Measurements from ENCODE around the gene B9D1.

The B9D1 gene

DNA sequence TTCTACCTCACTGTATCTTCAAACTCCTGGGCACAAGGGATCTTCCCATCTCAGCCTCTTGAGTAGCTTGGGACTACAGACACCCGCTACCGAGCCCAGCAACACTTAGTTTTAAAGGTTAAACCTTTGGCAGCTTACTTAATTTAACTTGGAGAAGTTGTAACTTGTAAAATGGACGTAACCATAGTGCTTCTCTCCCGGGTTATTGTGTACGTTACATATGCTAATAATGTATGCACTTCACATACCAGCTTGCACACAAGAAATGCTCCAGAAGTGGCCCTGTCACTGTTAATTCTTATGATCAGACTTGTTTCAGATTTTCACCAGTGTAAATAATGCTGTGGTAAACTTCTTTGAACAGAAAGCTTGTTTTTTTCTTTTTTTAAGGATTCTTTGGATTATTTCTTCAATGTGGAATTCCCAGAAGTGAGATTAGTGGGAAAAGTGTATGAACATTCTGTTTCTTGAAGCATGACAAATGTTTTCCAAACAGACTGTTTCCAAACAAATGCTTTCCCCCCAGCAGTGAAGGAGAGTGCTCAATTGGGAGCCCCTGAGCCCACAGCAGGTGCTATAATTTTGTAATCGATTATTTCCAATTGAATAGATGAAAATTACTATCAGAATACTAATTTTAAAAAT is 63.8 kb downstream of the B9D1 start:
- TF ChIP-seq FOXM1 (IDR thresholded peaks at IDR 0.05; ENCODE audit: borderline replicate concordance, low read depth), result no peak
- TF ChIP-seq TEAD4 (IDR thresholded peaks at IDR 0.05), result no peak
- no peak for TF ChIP-seq REST (IDR thresholded peaks at IDR 0.05; ENCODE audit: low read depth)
- no peak for TF ChIP-seq CREB1 (IDR thresholded peaks at IDR 0.05; ENCODE audit: low read depth)
- no peak for TF ChIP-seq CEBPB (IDR thresholded peaks at IDR 0.05)
- TF ChIP-seq NFIC (IDR thresholded peaks at IDR 0.05), result no peak
- no peak for TF ChIP-seq ZBTB7A (IDR thresholded peaks at IDR 0.05; ENCODE audit: low read depth)
- no peak for TF ChIP-seq USF1 (IDR thresholded peaks at IDR 0.05)
- no peak for TF ChIP-seq RAD21 (IDR thresholded peaks at IDR 0.05; ENCODE audit: low read depth)
- TF ChIP-seq TAF1 (IDR thresholded peaks at IDR 0.05; ENCODE audit: low read depth), result no peak
- no peak for TF ChIP-seq TCF12 (IDR thresholded peaks at IDR 0.05; ENCODE audit: low read depth)
- TF ChIP-seq EGR1 (IDR thresholded peaks at IDR 0.05), result no peak
- TF ChIP-seq YY1 (IDR thresholded peaks at IDR 0.05; ENCODE audit: low read depth), result no peak
- TF ChIP-seq EP300 (IDR thresholded peaks at IDR 0.05; ENCODE audit: borderline replicate concordance), result no peak
- TF ChIP-seq, protein P1, sequence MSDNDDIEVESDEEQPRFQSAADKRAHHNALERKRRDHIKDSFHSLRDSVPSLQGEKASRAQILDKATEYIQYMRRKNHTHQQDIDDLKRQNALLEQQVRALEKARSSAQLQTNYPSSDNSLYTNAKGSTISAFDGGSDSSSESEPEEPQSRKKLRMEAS (IDR thresholded peaks at IDR 0.05), result no peak

GRCh38 chr17:19296786-19297778 is 65.4 kb downstream of the B9D1 start:
- TF ChIP-seq YY1 (IDR thresholded peaks at IDR 0.05; ENCODE audit: low read depth) (no peak), TAF1 (IDR thresholded peaks at IDR 0.05; ENCODE audit: low read depth) (no peak), TCF12 (IDR thresholded peaks at IDR 0.05; ENCODE audit: low read depth) (no peak), CREB1 (IDR thresholded peaks at IDR 0.05; ENCODE audit: low read depth) (no peak), CEBPB (IDR thresholded peaks at IDR 0.05) (no peak), EP300 (IDR thresholded peaks at IDR 0.05; ENCODE audit: borderline replicate concordance) (no peak), REST (IDR thresholded peaks at IDR 0.05; ENCODE audit: low read depth) (no peak), USF1 (IDR thresholded peaks at IDR 0.05) (no peak), EGR1 (IDR thresholded peaks at IDR 0.05) (no peak), ZBTB7A (IDR thresholded peaks at IDR 0.05; ENCODE audit: low read depth) (no peak), NFIC (IDR thresholded peaks at IDR 0.05) (no peak), FOXM1 (IDR thresholded peaks at IDR 0.05; ENCODE audit: borderline replicate concordance, low read depth) (no peak), TEAD4 (IDR thresholded peaks at IDR 0.05) (no peak)

DNA sequence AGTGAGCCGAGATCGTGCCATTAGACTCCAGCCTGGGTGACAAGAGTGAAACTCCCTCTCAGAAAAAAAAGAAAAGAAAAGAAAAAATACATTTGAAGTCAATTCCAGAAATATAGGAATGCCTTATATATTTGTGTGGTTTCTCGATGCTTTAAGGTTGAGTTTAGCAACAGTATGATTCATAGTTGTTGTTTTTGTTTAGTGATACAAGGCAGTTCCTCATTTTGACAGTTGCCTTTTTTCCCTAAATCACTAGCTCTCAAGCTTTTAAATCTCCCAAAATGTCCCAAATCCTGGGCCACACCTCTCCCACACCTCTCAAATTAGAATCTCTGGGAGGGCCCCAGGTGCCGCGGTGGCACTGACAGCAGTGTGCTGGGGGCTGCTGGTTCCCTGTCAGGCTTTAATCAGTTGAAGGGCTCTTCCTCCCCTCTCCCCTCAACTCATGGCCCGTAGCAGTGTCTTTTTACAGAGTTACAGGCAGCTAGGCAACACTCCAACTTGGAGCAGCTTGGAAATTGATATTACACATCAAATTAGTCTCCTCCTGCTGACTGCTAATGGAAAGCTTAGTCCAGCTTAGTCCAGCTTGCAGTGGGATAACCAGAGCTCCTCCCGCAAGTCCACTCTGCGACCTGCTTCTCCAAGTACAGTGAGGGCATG is 66.9 kb downstream of the B9D1 start:
- TF ChIP-seq REST (IDR thresholded peaks at IDR 0.05; ENCODE audit: low read depth), result no peak
- TF ChIP-seq RAD21 (IDR thresholded peaks at IDR 0.05; ENCODE audit: low read depth), result no peak
- TF ChIP-seq CEBPB (IDR thresholded peaks at IDR 0.05), result no peak
- TF ChIP-seq, protein P1 (IDR thresholded peaks at IDR 0.05), result no peak
